A549 treated with DMSO at 1 μM for 4 hours (cell line): ENCODE data around the gene GOLGA6A. TPM values are rescaled to one million over a fixed set of nuclear protein-coding genes. Genes with fewer than 3 reads are reported as not detected.

Source experiments
- total RNA-seq: library from RNA; stranded (reverse); fragments of 200-300 nt; extraction: Qiagen RNA extraction; gene quantifications from 5 replicates; pipeline ENCODE4 v1.2.3, GENCODE V29; 2022; ENCODE audit warnings: low read depth

The GOLGA6A gene, protein sequence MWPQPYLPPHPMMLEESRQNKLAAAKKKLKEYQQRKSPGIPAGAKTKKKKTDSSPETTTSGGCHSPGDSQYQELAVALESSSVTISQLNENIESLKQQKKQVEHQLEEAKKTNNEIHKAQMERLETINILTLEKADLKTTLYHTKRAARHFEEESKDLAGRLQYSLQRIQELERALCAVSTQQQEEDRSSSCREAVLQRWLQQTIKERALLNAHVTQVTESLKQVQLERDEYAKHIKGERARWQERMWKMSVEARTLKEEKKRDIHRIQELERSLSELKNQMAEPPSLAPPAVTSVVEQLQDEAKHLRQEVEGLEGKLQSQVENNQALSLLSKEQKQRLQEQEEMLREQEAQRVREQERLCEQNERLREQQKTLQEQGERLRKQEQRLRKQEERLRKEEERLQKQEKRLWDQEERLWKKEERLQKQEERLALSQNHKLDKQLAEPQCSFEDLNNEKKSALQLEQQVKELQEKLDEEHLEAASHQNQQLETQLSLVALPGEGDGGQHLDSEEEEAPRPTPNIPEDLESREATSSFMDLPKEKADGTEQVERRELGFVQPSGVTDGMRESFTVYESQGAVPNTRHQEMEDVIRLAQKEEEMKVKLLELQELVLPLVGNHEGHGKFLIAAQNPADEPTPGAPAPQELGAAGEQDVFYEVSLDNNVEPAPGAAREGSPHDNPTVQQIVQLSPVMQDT
- total RNA-seq: 0.07 to 0.16 TPM in 2 of 5 replicates, not detected in the others

DNA sequence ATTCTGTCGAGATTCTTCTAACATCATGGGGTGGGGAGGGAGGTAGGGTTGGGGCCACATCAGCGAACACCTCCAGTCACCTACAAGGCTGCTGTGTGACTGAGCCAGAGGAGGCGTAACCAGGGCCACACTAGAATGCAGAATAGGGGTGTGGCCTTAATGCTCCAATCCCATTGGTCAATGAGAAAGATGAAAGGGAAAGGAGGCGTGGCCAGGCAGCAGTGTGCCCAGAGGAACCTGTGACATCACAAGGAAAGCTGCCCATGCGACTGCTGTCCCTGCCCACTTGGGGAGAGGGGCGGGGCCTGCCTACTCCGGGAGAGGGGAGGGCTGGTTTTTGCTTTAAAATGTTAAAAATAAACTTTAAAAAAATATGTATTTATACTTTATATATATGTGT, at the start of gene GOLGA6A:
Gene GOLGA6A, minus strand, starts transcription at position 101 of the 400 bp plus-strand sequence. Its CDS starts 41 bp downstream, at position 60.

DNA sequence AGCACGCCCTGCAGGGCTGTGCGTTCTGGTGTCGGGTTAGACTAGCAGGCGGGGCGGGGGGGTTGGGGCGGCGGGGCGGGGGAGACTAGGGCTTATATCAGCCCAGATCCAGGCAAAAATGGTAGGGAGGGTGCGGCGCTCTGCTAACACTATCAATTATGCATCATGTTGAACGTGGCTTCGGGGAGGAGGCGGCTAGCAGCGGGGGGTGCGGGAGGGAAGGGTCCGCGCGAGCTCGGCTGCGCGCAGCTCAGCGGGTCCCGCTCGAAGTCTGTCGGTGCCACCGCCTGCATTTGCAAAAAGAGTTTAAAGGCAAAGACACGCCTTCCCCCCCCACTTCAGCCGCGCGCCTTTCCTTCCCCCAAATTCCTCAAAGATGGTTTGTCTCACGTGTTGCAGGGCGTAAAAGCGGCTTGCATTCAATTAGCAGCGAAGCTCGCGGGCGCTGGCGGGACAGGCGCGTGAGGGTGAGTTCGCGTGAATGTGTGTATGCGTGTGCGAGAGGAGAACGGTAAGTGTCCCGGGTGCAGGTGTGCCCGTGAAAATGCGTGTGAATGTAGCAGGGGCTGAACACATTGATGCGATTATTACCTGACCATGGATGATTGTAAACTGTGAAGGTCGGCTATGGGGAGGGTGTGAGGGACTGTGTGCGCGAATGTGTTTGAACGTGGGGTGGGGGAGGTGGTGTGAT, 48.0 kb upstream of the GOLGA6A start, which contains the start of gene ISLR2:
Gene ISLR2, plus strand, starts transcription at position 432 of the 694 bp plus-strand sequence. CDS start 2,169 bp downstream, outside the sequence.

Other genes starting within 250 kb of the GOLGA6A start
- not detected in 5 replicates for gene TBC1D21, start 209.0 kb downstream of the GOLGA6A start, total RNA-seq
- 0.43 to 0.92 TPM (median 0.55 TPM) in 5 replicates for gene LOXL1, start 156.1 kb downstream of the GOLGA6A start, total RNA-seq
- 9.4 to 13.0 TPM (median 11.4 TPM) in 5 replicates for gene STOML1, start 90.3 kb downstream of the GOLGA6A start, total RNA-seq
- 10.9 to 16.0 TPM (median 15.9 TPM) in 5 replicates for gene PML, start 87.8 kb downstream of the GOLGA6A start, total RNA-seq
- 0.07 to 0.30 TPM (median 0.12 TPM) in 5 replicates for gene ISLR2, start 48.0 kb upstream of the GOLGA6A start, total RNA-seq
- gene ISLR, start 91.2 kb upstream of the GOLGA6A start, total RNA-seq: 0.15 to 0.41 TPM (median 0.25 TPM) in 5 replicates
- gene STRA6, start 120.2 kb upstream of the GOLGA6A start, total RNA-seq: 48.6 to 75.8 TPM (median 62.5 TPM) in 5 replicates
- gene CCDC33, start 153.8 kb upstream of the GOLGA6A start, total RNA-seq: 5.0 to 7.6 TPM (median 5.8 TPM) in 5 replicates